HepG2 (cell line): ENCODE measurements around the gene CDH2. TPM values are rescaled to one million over a fixed set of nuclear protein-coding genes. Genes with fewer than 3 reads are reported as not detected.

Experiments
- ATAC-seq: fragments of 200-7000 bp; cut with Tn5 transposase; 3 replicates; pipeline ENCODE4 v1.9.1; 2020; ENCODE audit warnings: mild to moderate bottlenecking, moderate library complexity
- BruUV-seq: library from RNA; stranded (reverse); fragments of 400-500 nt; replicated peaks from 2 replicates; lab custom pipeline; 2021; lab: Mats Ljungman, UMichigan
- CTCF ChIA-PET: fragments of 300-600 bp; formaldehyde crosslinking; extraction: SDS; loops from one replicate; lab custom pipeline; 2021; ENCODE audit warnings: low total read pairs, inconsistent platforms, low intra/inter-chr PET ratio; lab: Yijun Ruan, JAX
- POLR2A ChIA-PET: fragments of 350-600 bp; sonication (Branson Sonifier 250); formaldehyde crosslinking; loops from one replicate; lab custom pipeline; 2020; ENCODE audit warnings: antibody characterized with exemption, inconsistent platforms; lab: Yijun Ruan, JAX
- DNase-seq: peaks from one replicate; pipeline ENCODE4 v3.0.0-alpha.2; 2015; ENCODE audit warnings: low spot score
- FAIRE-seq: peaks from 3 replicates; lab custom pipeline; 2011; peaks lifted over from hg19 to GRCh38; lab: Jason Lieb, UNC
- H2AFZ ChIP-seq: one replicate; pipeline ENCODE4 v1.6.1; 2011; ENCODE audit warnings: low read length, inconsistent platforms
- H3K27ac ChIP-seq: fragments of 300-600 bp; 3 replicates; pipeline ENCODE4 v1.8.0; 2011; ENCODE audit warnings: mixed run types, mild to moderate bottlenecking, mixed read lengths, low read length, inconsistent platforms; ENCODE audit not compliant: insufficient read depth; ENCODE audit errors: extremely low read length
- H3K27me3 ChIP-seq, 2 experiments: fragments of 200-600 bp in 1 of 2; 2 replicates in 1 of 2; 3 replicates in 1 of 2; pipeline versions ENCODE4 v1.6.0 to v1.8.0; 2011; ENCODE audit warnings: low read length in 2 of 2, mild to moderate bottlenecking in 2 of 2, moderate library complexity in 2 of 2, inconsistent platforms in 1 of 2; ENCODE audit not compliant: insufficient read depth in 2 of 2, control insufficient read depth in 1 of 2
- H3K36me3 ChIP-seq, 2 experiments: fragments of 200-600 bp in 1 of 2; replicated peaks in 1 of 2; 2 replicates in 1 of 2; 3 replicates in 1 of 2; pipeline versions ENCODE4 v1.5.1 to v1.8.0; 2011; ENCODE audit warnings: low read length in 2 of 2, inconsistent platforms in 1 of 2; ENCODE audit not compliant: insufficient read depth in 2 of 2, control insufficient read depth in 1 of 2
- H3K4me1 ChIP-seq: 2 replicates; pipeline ENCODE4 v1.5.1; 2012; ENCODE audit warnings: low read length, inconsistent platforms; ENCODE audit not compliant: insufficient read depth
- H3K4me2 ChIP-seq: 2 replicates; pipeline ENCODE4 v1.6.0; 2011; ENCODE audit warnings: low read depth, low read length, inconsistent platforms
- H3K4me3 ChIP-seq, 3 experiments: fragments of 200-600 bp in 1 of 3; sonication (generic), shearing (Covaris generic) in 1 of 3; replicated peaks in 1 of 3; 2 replicates each; pipeline ENCODE4 v1.5.1; 2011 to 2016; ENCODE audit warnings: low read length in 3 of 3, inconsistent platforms in 2 of 3, low read depth in 2 of 3, mild to moderate bottlenecking in 2 of 3, control low read depth in 1 of 3, mixed read lengths in 1 of 3; ENCODE audit not compliant: insufficient read depth in 1 of 3
- H3K79me2 ChIP-seq: one replicate; pipeline ENCODE4 v1.6.1; 2011; ENCODE audit warnings: low read length, inconsistent platforms; ENCODE audit not compliant: insufficient read depth
- H3K9ac ChIP-seq: 2 replicates; pipeline ENCODE4 v1.6.0; 2011; ENCODE audit warnings: mild to moderate bottlenecking, low read depth, low read length, inconsistent platforms; ENCODE audit not compliant: insufficient read depth
- H3K9me3 ChIP-seq: 2 replicates; pipeline ENCODE4 v1.5.1; 2012; ENCODE audit warnings: mild to moderate bottlenecking, low read length
- H4K20me1 ChIP-seq: 2 replicates; pipeline ENCODE4 v1.6.0; 2011; ENCODE audit warnings: inconsistent platforms, mild to moderate bottlenecking, low read length, moderate library complexity; ENCODE audit not compliant: insufficient read depth
- AHR ChIP-seq: IDR thresholded peaks from 2 replicates; pipeline ENCODE4 v1.6.1; 2018; ENCODE audit warnings: missing genetic modification reagents, missing compliant biosample characterization
- BATF2 ChIP-seq: sonication (generic); formaldehyde crosslinking; IDR thresholded peaks from 2 replicates; pipeline ENCODE4 v1.8.0; 2022; ENCODE audit warnings: mild to moderate bottlenecking, missing genetic modification reagents, moderate library complexity
- CBX5 ChIP-seq: sonication (generic); formaldehyde crosslinking; IDR thresholded peaks from 2 replicates; pipeline ENCODE4 v1.4.0; 2020; ENCODE audit warnings: missing genetic modification reagents, borderline replicate concordance
- ELK4 ChIP-seq: sonication (generic); formaldehyde crosslinking; IDR thresholded peaks from 2 replicates; pipeline ENCODE4 v1.9.0; 2021; ENCODE audit warnings: missing genetic modification reagents, borderline replicate concordance
- GATAD2A ChIP-seq: IDR thresholded peaks from 2 replicates; pipeline ENCODE4 v1.6.1; 2016
- LBX2 ChIP-seq: sonication (generic); formaldehyde crosslinking; IDR thresholded peaks from 2 replicates; pipeline ENCODE4 v1.5.0; 2020; ENCODE audit warnings: missing genetic modification reagents, mild to moderate bottlenecking, borderline replicate concordance
- PHF20 ChIP-seq: sonication (generic); formaldehyde crosslinking; IDR thresholded peaks from 2 replicates; pipeline ENCODE4 v1.5.0; 2020; ENCODE audit warnings: mild to moderate bottlenecking, missing genetic modification reagents
- PRPF4 ChIP-seq: fragments of 200-400 bp; formaldehyde crosslinking; IDR thresholded peaks from 2 replicates; pipeline ENCODE4 v1.6.1; 2016; ENCODE audit warnings: low read length, low read depth; ENCODE audit not compliant: poor library complexity, severe bottlenecking
- TFE3 ChIP-seq: IDR thresholded peaks from 2 replicates; pipeline ENCODE4 v1.6.1; 2016
- ZEB1 ChIP-seq: IDR thresholded peaks from 2 replicates; pipeline ENCODE4 v1.6.1; 2012; ENCODE audit warnings: mild to moderate bottlenecking, low read depth, inconsistent platforms; ENCODE audit not compliant: insufficient replicate concordance
- ZNF281 ChIP-seq: sonication (generic); formaldehyde crosslinking; IDR thresholded peaks from 2 replicates; pipeline ENCODE4 v1.4.0; 2020; ENCODE audit warnings: missing genetic modification reagents, borderline replicate concordance
- WGBS: methylation state at CpG from one replicate; pipeline ENCODE4 v1.1.6; 2017; ENCODE audit warnings: low lambda C conversion rate; 5-methylcytosine and 5-hydroxymethylcytosine counted together
- in situ Hi-C: cut with HindIII; loops from 2 replicates; pipeline ENCODE4 v1.10.0; 2017; ENCODE audit warnings: low pct_unique_long_range_greater_than_20kb; ENCODE audit not compliant: extremely low pct_ligation_motif_present
- intact Hi-C: fragments of 100-400 bp; cut with micrococcal nuclease; formaldehyde crosslinking; loops from one replicate; pipeline ENCODE4 v1.10.0; 2022; ENCODE audit not compliant: unreplicated experiment
- polyA plus RNA-seq, 8 experiments: library from polyadenylated mRNA; depleted of rRNA in 3 of 8; stranded (reverse) in 7 of 8; unstranded in 1 of 8; fragments of >200 nt; fragmentation: Illumina TruSeq in 4 of 8; extraction: Trizol in 4 of 8; gene quantifications; 2 replicates each; pipeline versions ENCODE4 v1.2.1 to v1.2.3, GENCODE V29; 2011 to 2016; ENCODE audit warnings: low read depth in 4 of 8, missing spikeins in 1 of 8, mixed read lengths in 1 of 8; ENCODE audit not compliant: insufficient read depth in 1 of 8
- total RNA-seq, 5 experiments: library from RNA; depleted of rRNA; stranded (reverse); fragments of >200 nt; fragmentation: Illumina TruSeq; extraction: Trizol; gene quantifications; 2 replicates each; pipeline ENCODE4 v1.2.3, GENCODE V29; 2016; ENCODE audit warnings: low read depth in 1 of 5

The CDH2 gene
- total and polyA plus RNA-seq, 2 of the 13 experiments (the other 11 are each of a cell fraction or from before 2014, with no cell fraction given) = 18.6 to 36.1 TPM

- FAIRE-seq (no peak), DNase-seq (no peak), ATAC-seq (no peak)
- Histone ChIP-seq H3K36me3 (no peaks in the 10 kb centered on the region), H3K79me2 (no peaks in the 10 kb centered on the region), H2AFZ (no peak overlapping the region), H3K9me3 (no peaks in the 10 kb centered on the region), H3K4me2 (no peak overlapping the region), H3K9ac (no peak overlapping the region), H3K4me1 (no peaks in the 10 kb centered on the region), H3K4me3 (no peak overlapping the region), H3K27me3 (no peaks in the 10 kb centered on the region), H3K27ac (no peak overlapping the region), H4K20me1 (no peaks in the 10 kb centered on the region)
- WGBS = 93% methylated on average over 3 of the region's 3 CpGs
- intact Hi-C loops (no loop called here), in situ Hi-C loops (no loop called here)
- BruUV-seq = no TSS peak
- CTCF ChIA-PET = no interaction called here
- POLR2A ChIA-PET = no interaction called here
- no peak for TF ChIP-seq ELK4 (CRISPR knock-in tag)
- no peak for TF ChIP-seq CBX5 (CRISPR knock-in tag)
- TF ChIP-seq TFE3 (CRISPR knock-in tag) = no peak
Observed at GRCh38 chr18:28039691-28040090, 137.2 kb downstream of the CDH2 start.

- ChIA-PET POLR2A (no interaction called here), CTCF (no interaction called here)
- BruUV-seq = no TSS peak
- in situ Hi-C loops = no loop called here
- Histone ChIP-seq H2AFZ (no peak overlapping the region), H3K4me1 (no peaks in the 10 kb centered on the region), H3K27ac (no peak overlapping the region), H4K20me1 (no peaks in the 10 kb centered on the region), H3K4me3 (no peak overlapping the region), H3K9me3 (no peaks in the 10 kb centered on the region), H3K4me2 (no peak overlapping the region), H3K9ac (no peak overlapping the region), H3K79me2 (no peaks in the 10 kb centered on the region), H3K27me3 (no peaks in the 10 kb centered on the region), H3K36me3 (no peaks in the 10 kb centered on the region)
- FAIRE-seq = no peak
- no peak for DNase-seq
- ATAC-seq = no peak
- intact Hi-C loops = no loop called here
- 90% methylated on average over 5 of the region's 5 CpGs for WGBS
- TF ChIP-seq AHR (CRISPR knock-in tag) (no peak), ZNF281 (no peak), PHF20 (CRISPR knock-in tag) (no peak), PRPF4 (no peak), LBX2 (CRISPR knock-in tag) (no peak), ZEB1 (no peak), GATAD2A (no peak), BATF2 (no peak)
Observed at GRCh38 chr18:28039078-28039477, 137.9 kb downstream of the CDH2 start.
